NCI-H187 treated with DMSO at 0.1 percent for 48 hours (cell line): ENCODE data around the gene POLR2F.

ENCODE experiments used
- DNase-seq: peaks from one replicate; lab custom pipeline; 2025; lab: John Stamatoyannopoulos, UW

The POLR2F gene

DNA sequence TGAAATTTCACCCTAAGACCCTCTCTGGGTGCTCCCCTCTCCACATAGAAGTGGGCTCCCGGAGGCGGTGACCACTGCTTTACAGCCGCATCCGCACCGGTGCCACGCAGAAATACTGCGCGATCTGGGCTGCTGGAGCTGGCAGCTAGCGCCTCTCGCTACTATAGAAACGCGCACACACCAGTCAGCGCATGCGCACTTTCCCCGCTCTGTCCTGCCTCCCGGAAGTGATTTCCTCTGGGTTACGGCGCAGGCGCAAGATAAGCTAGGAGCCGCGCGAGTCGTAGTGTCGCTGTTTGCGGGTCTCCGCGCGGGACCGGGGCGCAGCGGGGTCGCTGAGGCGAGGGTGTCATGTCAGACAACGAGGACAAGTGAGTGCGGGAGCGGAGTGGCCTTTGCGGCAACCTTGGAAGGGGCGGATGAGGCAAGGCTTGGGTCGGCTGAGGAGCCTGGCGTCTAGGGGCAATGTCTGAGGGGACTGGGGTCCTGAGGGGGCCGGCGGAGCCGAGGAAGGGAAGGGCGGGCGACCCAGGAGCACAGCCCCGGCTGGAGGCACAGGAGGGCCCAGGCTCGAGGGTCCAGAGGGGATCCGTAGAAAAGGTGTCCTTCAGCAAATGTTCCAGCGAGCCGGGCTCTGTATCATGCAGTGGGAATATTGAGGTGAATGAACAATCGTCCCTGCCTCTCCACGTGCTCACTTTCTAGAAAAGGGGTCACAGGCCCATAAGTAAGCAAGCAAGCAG is at the start of gene POLR2F, which contains the start of gene C22orf23:
TSS of gene POLR2F (plus strand) at position 263 of the 743 bp plus-strand sequence. CDS start at position 352, 89 bp downstream.
TSS of gene C22orf23 (minus strand) at position 165 of the 743 bp plus-strand sequence. CDS start 452 bp downstream, outside the sequence.
- DNase-seq = peak; percentile 49

DNA sequence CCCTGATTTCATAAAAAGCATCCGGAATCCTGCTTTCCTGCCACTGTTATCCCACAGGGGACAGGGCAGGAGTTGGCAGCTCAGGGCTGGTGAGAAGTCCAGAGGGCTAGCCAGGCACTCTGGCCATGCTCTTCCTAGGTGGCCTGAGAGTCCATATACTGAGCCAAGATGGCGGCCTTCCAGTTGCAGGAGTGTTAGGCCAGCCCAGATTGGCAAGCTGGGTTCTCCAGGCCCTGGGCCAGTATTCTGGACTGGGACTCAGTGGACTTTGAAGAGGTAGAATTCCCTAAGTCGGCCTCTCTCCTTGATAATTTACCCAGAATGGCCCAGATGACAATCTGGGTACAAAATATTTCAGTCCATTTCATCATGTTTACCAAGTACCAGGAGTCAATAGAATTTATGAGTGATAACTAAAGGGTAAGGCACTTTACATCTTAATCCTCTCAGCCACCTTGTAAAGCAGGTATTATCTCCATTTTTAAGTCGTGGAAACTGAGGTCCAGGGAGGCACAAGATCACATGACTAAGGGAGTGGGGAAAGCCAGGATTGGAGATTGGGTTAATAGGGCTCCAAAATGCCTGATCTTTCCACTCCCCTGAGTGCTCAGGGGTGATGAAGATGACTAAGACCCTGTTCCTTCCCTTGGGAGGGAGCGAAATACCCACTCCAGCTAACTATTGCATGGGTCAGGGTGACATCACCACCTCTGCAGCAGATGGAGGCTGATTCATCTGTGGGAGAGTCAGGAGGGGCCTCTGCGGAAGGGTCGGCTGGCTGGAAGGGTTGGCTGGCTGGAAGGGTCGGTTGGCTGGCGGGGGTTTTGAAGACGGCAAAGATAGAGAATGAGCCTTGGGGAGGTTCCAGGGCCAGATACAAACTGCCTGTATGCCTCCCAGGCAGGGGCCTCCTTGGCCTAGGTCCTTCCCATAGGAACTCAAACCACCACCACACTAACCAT is 48.6 kb upstream of the POLR2F start:
- DNase-seq = no peak

DNA sequence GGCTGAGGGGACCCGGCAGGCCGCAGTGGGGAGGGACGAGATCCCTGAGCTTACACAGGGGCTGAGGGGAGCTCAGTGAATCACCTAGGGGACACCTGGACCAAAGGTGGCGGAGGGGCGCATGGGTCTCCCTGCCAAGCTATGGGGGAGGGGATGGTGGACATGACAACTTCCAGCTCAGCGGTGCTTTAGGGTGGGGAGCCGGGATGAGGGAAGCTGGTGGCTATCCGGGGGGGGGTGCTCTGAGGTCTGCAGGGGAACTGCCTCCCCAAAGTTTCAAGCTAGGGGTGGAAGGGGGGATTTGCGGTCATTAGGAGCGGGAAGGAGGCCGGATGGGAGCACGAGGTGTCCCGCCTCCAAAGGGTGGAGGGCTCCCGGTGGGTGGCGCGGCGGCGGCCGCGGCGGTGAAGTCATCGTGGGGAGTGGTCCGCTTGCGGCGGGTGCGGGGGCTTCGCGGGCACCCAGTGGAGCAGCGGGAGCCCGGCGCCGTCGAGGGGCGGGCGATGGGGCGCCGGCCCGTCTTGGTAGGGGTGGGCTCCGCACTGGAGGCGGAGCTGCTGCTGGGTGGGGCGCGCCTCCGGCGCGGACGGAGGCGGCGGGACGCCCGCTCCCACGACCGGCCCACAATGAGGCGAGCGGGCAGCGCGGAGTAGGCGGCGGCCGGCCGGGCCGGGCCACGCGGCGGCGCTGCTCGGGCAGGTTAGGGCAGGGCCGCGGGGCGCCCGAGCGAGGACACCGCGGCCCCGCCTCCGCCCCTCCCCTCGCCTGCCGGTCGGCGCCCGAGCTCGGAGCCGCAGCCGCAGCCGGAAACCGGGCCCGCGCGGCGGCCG is 47.8 kb upstream of the POLR2F start, which contains the start of gene MICALL1:
TSS of gene MICALL1 (plus strand) at position 764 of the 830 bp plus-strand sequence. CDS start 126 bp downstream, outside the sequence.
- DNase-seq = no peak

DNA sequence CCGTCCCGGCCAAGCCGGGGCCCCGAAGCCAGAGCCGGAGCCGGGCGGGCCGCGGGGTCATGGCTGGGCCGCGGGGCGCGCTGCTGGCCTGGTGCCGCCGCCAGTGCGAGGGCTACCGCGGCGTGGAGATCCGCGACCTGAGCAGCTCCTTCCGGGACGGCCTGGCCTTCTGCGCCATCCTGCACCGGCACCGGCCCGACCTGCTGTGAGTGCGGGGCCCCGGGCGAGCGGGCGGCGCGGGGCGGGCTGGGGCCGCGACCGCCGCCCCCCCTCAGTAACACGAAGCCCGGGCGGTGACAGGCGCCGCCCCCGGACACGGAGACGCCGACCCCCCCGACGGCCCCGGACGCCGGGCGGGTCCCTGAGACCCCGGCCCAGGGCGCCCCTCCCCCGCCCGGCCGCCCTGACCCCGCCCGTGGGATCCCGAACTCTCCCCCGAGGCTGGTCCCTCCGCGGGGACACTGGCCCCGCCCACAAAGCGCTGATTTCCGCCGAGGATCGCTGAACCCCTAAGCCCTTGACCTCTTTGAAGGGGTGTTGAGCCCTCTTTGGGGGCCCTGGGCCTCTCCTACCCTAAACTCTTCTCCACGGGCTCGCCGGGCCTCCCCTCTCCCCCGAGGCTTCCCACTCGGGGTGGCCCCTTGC is 47.0 kb upstream of the POLR2F start:
- no peak for DNase-seq

DNA sequence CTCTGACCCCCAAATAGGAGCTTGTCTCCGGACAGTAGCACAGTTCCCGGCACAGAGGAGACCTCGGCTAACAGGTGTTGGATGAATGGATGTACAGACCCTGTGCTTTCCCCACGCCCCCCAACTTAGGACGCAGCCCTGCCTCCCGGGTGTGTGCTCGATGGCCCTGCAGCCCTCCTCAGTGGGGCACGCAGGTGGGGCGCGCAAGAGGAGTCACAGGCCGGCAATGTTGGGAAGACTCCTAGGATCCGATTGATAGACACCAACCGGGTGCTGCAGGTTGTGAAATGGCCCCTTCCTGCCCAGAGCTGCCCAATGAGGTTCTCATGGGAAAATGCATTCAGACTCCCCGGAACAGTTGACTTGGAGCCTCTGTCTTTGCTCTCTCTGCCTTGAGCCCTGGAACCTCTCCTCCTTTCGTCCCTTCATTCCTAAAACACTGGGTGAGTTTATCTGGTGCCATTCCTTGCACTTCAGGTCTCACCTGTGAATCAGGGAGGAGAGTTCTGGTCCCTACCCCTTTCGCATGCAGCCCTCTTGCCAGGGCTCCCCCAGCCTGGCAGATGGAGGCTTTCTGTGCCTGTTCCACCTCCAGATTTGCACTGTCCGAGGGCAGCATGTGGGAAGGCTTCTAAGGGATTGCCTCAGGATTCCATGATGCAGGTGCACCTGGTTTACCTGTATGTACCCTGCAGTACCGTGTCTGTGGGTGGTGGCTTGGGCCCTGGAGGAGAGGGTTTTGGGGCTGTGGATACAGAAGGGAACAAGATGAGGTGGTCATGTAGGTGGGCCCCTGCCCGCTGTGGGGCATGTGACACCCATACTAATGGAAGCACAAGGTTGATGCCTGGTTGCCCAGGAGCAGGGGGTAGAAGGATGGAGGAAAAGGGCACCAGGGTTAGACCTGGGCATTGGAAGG is 46.2 kb upstream of the POLR2F start:
- no peak for DNase-seq

DNA sequence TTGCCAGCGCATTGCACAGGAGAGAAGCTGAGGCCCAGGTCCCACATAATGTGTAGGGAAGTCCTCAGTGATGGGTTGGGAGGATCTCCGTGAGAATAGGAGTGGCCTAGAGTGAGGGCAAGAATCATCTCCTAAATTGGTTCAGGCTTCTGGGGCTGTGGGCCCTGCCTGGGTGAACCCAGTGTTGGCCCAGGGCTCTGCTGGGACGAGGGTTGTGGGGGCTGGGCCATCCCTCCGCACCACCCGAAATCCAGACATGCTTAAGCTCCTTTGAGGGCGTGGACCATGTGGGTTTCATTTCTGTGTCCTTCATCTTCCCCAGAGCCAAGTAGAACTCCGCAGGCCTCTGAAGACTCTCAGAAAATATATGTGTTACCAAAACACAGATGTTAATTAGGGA is 43.7 kb upstream of the POLR2F start:
- no peak for DNase-seq

DNA sequence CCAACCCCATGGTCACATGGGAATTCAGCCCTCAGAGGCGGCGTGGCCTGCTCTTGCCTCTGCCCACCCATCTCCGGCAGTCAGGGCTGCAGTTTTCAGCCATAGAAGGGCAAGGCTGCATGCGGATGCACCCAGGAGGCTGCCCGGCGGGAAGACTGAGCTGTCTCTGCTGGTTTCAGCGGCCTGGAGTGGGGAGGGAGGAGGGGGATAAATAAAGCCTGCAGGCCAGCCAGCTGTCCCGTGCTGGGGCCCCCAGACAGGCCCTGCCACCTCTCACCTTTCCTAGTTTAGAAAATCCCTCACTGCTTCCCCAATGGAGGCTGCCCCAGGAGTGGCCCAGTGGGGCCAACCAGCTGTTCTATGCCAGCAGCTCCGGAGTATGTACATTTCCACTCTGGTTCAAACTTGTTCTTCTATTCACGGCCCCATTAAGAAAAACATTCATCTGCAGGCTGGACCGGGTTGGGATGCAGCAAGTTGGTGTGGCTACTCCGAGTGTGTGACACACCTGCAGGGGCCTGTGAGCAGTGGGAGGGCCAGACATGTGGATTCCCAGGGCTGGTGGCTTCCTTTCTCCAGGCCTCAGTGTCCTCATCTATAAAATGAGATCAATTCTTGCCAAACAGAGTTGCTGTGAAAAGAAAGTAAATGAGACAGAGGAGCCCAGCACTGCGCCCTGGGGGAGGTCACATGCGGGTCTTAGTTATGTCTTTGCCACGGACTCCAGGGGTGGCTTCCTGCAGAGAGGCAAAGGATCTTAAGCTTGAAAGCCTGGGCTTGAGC is 42.4 kb upstream of the POLR2F start:
- no peak for DNase-seq

DNA sequence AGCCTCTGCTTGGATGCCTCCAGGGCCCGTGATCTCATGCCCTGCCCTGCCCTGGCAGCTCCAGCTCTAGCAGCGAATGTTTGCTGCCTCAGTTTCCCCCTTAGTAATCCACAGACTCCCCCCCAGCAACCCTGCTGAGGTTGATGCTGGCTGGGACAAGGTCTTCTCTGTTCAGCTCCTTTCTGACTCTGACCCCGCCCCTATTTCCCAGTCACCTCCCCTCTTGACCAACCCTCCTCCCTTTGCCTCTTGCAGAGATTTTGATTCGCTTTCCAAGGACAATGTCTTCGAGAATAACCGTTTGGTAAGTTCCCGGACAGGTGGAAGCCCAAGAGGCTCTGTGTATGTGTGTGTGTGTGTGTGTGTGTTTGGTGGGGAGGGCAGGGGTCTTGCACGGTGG is 41.8 kb upstream of the POLR2F start:
- DNase-seq = no peak

DNA sequence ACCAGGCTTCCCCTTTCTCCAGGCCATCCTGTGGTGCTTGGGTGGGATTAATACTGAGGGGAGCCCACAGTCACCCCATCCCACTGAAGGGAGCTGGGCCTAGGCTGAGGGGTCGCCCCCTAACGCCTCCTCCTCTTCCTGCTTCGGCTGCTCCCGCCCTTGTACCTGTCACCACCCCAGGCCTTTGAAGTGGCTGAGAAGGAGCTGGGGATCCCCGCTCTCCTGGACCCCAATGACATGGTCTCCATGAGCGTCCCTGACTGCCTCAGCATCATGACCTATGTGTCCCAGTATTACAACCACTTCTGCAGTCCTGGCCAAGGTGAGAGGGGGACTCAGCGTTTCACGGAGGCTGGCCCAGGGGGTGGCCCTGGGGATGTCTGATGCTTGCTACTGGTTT is 41.3 kb upstream of the POLR2F start:
- DNase-seq = no peak

DNA sequence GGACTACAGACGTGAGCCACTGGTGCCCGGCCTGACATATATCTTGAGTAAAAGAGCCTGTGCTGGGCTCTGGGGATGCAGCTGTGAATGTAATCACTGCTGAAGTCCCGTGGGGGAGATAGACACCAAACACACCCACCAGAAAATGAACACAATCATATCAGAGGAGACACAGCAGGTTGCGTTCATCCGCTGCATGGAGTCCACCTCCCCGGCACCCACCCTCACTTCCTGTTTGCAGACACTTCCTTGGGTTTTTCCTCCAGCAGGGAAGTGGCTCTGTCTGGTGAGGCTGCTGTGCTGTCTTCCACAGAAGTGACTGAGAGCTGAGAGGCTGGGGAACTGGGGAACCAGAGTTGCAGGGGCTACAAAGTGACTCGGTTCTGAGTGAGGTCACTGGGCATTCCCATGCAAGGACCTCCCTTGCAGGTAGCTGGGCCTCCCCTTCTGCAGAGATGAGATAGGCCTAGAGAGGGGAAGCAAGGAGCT is 40.2 kb upstream of the POLR2F start:
- no peak for DNase-seq

DNA sequence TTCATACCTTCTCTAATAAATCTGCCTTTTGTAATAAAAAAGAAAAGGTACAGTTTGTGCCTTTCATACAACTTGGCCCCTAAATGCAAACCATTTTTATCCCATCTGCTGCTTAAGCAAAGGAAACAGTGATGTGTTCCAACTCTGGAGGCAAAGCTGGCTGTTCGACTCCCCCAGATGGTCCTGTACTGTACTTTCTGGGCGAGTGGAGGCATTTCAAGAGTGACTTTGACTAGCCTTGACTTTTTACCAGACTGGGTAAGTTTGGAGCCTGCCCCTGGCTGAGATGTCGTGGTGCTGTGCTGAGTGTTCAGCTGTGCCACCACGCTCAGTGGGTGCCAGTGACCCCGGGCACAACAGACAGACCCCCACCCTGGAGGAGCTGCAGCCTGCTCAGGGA is 37.2 kb upstream of the POLR2F start:
- DNase-seq = no peak

DNA sequence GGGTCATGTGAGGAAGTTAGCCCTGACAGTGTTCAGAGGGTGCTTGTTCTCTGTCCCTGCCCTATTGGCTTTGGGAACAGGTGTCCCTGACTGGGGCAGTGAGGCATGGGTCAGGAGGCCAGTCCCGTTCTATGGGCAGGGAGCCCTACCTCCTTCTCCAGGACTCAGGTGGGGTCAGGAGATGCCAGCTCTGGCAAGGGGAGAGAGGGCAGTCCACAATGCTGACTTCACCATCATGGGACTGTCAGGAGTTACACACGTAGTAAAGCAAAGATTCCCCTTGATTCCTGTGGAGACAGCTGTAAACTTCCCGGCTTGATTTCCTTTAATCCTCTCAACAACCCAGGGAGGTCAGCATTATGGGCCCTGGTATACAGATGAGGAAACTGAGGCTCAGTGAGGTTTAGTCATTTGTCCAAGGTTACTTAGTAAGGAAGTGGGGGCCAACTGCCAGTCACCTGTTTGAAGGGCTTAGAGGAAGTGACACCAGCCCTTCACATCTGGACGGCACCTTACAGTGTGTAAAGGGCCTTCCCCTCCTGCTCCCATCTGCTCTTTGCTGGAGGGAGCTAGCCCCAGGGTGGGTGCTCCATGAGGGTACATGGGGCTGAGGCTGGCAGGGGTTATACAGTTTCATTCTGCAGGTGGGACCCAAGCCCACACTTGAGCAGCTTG is 35.5 kb upstream of the POLR2F start:
- no peak for DNase-seq

DNA sequence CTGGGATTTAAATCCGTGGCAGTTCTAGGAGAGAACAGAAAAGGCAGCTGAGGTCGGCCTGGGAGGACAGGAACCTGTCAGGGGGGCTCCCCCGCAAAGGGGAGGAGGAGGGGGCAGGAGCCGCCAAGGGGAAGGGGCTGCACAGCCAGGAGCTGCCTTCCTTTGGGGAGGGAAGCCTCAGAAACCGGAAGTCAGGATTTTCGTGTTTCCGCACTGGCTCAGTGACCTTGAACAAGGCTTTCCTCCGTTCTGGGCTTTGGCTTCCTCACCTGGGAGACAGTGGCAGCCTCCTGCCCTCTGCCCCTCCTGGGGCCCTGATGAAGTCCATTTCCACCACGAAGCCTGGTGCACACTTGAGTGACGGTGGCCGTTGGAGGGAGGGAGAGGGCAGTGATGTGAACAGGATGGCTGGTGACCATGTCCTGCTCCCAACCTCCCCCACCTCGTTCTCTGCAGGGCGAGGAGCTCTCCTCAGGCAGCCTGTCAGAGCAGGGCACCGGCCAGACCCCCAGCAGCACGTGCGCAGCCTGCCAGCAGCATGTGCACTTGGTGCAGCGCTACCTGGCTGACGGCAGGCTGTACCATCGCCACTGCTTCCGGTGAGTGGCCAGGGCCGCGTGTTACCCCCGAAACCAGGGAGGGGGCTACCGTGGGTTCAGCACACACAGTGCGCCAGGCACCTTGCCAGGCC is 34.8 kb upstream of the POLR2F start:
- DNase-seq = no peak

DNA sequence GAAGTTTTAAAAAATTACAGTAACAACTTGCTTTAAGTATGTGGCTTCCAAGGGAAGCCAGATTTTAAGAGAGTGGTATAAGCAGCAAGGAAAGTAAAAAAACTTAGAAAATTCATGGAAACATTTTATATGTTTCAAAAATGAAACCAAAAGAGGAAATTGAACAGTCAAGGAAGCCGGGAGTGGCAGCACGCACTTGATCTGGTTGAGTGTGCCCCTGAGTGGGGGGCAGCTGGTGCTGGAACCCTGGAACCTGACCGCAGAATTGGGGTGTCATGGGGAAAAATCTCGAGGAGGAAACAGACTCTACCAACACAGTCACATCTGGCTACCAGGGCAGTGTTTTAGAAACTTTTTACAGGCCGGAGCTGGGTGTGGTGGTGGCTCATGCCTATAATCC is 33.4 kb upstream of the POLR2F start:
- DNase-seq = no peak

DNA sequence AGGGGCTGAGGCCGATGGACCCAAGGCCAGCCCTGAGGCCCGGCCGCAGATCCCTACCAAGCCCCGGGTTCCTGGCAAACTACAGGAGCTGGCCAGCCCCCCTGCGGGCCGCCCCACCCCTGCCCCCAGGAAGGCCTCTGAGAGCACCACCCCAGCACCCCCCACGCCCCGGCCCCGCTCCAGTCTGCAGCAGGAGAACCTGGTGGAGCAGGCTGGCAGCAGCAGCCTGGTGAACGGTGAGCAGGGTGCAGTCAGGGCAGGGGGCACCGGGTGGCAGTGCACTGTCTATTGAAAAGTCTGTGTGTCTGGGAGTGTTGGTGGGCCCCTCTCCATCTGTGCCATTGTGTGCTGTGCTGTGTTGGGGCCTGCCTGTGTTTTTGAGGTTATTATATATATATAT is 31.3 kb upstream of the POLR2F start:
- DNase-seq = no peak

DNA sequence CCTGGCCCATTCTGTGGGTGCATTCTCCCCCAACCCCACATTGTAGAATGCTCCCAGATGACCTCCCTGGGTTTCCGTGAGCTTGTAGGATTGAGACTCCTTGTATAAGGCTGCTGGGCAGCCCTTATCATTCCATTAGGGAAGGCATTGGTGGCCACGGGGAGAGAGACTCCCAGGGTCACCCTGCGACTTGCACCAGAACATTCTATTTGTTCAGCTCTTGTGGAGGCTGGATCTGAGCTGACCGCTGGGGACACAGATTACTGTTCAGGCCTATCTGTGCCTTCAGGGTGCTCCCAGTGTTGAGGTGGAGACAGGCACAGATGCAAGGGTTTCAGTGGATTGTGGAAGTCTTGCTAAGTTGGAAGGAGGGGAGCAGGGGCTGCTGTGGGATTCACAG is 29.6 kb upstream of the POLR2F start:
- DNase-seq = no peak

DNA sequence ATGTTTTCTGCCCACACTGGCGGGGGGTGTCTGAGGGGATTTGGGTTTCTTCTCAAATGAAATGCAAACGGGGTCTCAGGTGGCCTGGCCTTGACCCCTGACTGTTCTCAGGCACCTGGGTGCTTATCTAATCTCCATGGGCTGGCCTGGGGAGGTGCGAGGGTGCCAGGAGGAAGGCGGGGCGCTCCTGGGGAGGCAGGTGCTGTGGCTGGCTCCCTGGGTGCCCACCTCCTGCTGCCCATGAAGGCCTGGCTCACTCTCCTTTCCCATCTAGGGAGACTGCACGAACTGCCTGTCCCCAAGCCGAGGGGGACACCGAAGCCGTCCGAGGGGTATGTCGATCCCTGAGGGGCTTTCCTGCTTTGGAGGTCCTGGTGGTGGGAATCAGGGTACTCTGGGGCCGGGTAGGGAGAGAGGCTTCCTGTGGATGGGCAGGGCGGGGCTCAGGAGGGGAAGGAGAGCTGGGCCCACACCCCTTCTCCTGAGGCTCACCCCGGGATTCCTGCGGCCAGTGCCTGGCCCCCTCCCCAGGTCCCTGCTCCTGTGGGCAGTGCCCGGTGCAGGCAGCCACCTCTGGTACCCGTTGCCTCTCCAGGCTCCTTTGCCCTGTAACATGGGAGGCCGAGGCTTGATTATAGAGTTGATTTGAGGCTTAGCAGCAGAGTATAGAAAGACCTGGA is 29.0 kb upstream of the POLR2F start:
- DNase-seq = no peak

DNA sequence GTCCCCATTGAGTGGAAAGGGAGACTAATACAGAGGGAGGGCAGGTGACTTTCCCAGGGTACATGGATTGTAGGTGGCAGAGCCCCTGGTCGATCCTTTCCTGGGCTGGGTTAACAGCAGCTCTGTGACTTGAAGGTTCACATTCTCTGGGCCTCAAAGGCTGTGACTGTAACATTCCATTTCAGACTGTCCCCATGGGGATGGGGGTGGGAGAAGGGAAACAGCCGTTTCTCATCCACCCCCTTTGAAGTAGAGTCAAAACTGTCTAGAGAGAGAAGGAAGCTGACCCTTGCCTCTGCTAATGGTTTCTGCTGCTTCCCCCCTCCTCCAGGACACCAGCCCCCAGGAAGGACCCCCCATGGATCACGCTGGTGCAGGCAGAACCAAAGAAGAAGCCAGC is 28.2 kb upstream of the POLR2F start:
- no peak for DNase-seq
